OCI-LY7 (cell line): ENCODE data around the gene EPB41. TPM values are rescaled to one million over a fixed set of nuclear protein-coding genes. Genes with fewer than 3 reads are reported as not detected.

Experiments
- BruUV-seq: library from RNA; stranded (reverse); fragments of 400-500 nt; replicated peaks from 2 replicates; lab custom pipeline; 2021; lab: Mats Ljungman, UMichigan
- CTCF ChIA-PET: fragments of 300-600 bp; sonication (Branson Sonifier 250); formaldehyde crosslinking; loops from one replicate; lab custom pipeline; 2022; ENCODE audit warnings: antibody characterized with exemption; ENCODE audit not compliant: unreplicated experiment; lab: Charles Lee
- POLR2A ChIA-PET: fragments of 300-600 bp; sonication (Branson Sonifier 250); formaldehyde crosslinking; loops from one replicate; lab custom pipeline; 2022; ENCODE audit warnings: antibody characterized with exemption; lab: Charles Lee
- DNase-seq: peaks from one replicate; pipeline ENCODE4 v3.0.0-alpha.2; 2015; ENCODE audit warnings: low spot score
- H2AFZ ChIP-seq: fragments of 200-600 bp; sonication (generic), shearing (Covaris generic); 2 replicates; pipeline ENCODE4 v1.6.1; 2014; ENCODE audit warnings: mild to moderate bottlenecking, antibody characterized with exemption, low read length, moderate library complexity
- H3K27ac ChIP-seq: fragments of 200-600 bp; sonication (generic); 2 replicates; pipeline ENCODE4 v1.5.1; 2014; ENCODE audit warnings: mixed run types, low read depth, mild to moderate bottlenecking, moderate library complexity, low read length, inconsistent platforms; ENCODE audit not compliant: poor library complexity, severe bottlenecking
- H3K36me3 ChIP-seq: fragments of 200-600 bp; sonication (generic); 2 replicates; pipeline ENCODE4 v1.6.1; 2014; ENCODE audit warnings: mild to moderate bottlenecking, antibody characterized with exemption, low read length, moderate library complexity, mixed read lengths; ENCODE audit not compliant: insufficient read depth
- H3K4me1 ChIP-seq: fragments of 200-600 bp; sonication (generic); 2 replicates; pipeline ENCODE4 v1.5.1; 2014; ENCODE audit warnings: mild to moderate bottlenecking, low read length; ENCODE audit not compliant: insufficient read depth, poor library complexity, severe bottlenecking
- H3K4me2 ChIP-seq: fragments of 200-600 bp; sonication (generic); 2 replicates; pipeline ENCODE4 v1.6.1; 2014; ENCODE audit warnings: mild to moderate bottlenecking, low read length
- H3K4me3 ChIP-seq: fragments of 200-600 bp; sonication (generic); 2 replicates; pipeline ENCODE4 v1.5.1; 2014; ENCODE audit warnings: mild to moderate bottlenecking, low read depth, low read length; ENCODE audit not compliant: poor library complexity, severe bottlenecking
- H3K79me2 ChIP-seq: fragments of 200-600 bp; sonication (generic); 2 replicates; pipeline ENCODE4 v1.6.1; 2016; ENCODE audit warnings: low read depth, mild to moderate bottlenecking, low read length, moderate library complexity, mixed read lengths; ENCODE audit not compliant: insufficient read depth
- H3K9me2 ChIP-seq: fragments of 200-600 bp; sonication (generic); 2 replicates; pipeline ENCODE4 v1.6.1; 2016; ENCODE audit warnings: mild to moderate bottlenecking, low read length, mixed read lengths; ENCODE audit not compliant: insufficient read depth
- H3K9me3 ChIP-seq: fragments of 200-600 bp; sonication (generic); 2 replicates; pipeline ENCODE4 v1.6.1; 2014; ENCODE audit warnings: mild to moderate bottlenecking, mixed run types, low read length, mixed read lengths
- H4K20me1 ChIP-seq: fragments of 200-600 bp; sonication (generic); 2 replicates; pipeline ENCODE4 v1.6.1; 2014; ENCODE audit warnings: mild to moderate bottlenecking, antibody characterized with exemption, low read length, moderate library complexity, mixed read lengths; ENCODE audit not compliant: insufficient read depth
- EZH2phosphoT487 ChIP-seq: fragments of 200-600 bp; sonication (generic); IDR thresholded peaks from 2 replicates; pipeline ENCODE4 v1.6.1; 2018; ENCODE audit warnings: low read depth, borderline replicate concordance, mild to moderate bottlenecking, mixed run types, antibody characterized with exemption, low read length, moderate library complexity, mixed read lengths
- intact Hi-C: fragments of 100-400 bp; cut with micrococcal nuclease; formaldehyde crosslinking; loops from one replicate; pipeline ENCODE4 v1.10.0; 2022; ENCODE audit not compliant: unreplicated experiment
- total RNA-seq, 2 experiments: library from RNA; depleted of rRNA in 1 of 2; stranded (reverse); fragments of >200 nt in 1 of 2; shearing (Covaris generic) in 1 of 2; gene quantifications; 2 replicates each; pipeline ENCODE4 v1.2.3, GENCODE V29; 2014 to 2022
- TF ChIP-seq, protein P1 (sequence below): fragments of 200-600 bp; sonication (generic); conservative IDR thresholded peaks from 2 replicates; pipeline ENCODE4 v1.5.1; 2014; ENCODE audit warnings: mild to moderate bottlenecking, antibody characterized with exemption, low read length, moderate library complexity, mixed read lengths

Gene EPB41
- total RNA-seq, 2 experiments from 2014 or later, result 102 to 103 TPM

DNA sequence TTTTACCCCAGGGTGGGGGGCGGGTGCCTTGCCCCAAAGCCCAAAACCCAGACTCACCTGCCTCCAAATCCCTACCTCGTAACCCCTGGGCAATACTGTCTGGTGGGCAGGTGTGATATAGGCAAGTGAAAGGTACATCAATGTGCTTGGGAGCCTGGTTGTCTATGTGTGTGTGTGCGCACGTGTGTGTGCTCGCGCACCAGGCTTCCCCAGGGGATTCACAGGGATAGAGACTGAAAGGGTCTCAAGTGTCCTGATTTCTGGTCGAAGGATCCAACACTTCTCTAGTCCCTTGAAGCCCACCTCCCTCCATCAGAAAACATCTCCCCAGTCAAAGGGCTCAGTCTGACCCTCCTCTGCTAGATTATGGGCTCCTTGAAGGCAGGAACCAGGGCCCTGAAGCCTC, 28.9 kb upstream of the EPB41 start:
- peak overlapping the region; percentile 64 for H3K4me2 ChIP-seq
- intact Hi-C loops, result no loop called here
- H3K9me3 ChIP-seq, result no peaks in the 10 kb centered on the region
- TF ChIP-seq EZH2phosphoT487, result no peak
- TF ChIP-seq, protein P1, sequence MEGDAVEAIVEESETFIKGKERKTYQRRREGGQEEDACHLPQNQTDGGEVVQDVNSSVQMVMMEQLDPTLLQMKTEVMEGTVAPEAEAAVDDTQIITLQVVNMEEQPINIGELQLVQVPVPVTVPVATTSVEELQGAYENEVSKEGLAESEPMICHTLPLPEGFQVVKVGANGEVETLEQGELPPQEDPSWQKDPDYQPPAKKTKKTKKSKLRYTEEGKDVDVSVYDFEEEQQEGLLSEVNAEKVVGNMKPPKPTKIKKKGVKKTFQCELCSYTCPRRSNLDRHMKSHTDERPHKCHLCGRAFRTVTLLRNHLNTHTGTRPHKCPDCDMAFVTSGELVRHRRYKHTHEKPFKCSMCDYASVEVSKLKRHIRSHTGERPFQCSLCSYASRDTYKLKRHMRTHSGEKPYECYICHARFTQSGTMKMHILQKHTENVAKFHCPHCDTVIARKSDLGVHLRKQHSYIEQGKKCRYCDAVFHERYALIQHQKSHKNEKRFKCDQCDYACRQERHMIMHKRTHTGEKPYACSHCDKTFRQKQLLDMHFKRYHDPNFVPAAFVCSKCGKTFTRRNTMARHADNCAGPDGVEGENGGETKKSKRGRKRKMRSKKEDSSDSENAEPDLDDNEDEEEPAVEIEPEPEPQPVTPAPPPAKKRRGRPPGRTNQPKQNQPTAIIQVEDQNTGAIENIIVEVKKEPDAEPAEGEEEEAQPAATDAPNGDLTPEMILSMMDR, result no peak
- DNase-seq, result no peak
- ChIA-PET POLR2A (interaction anchor here (0.6 to 1.6 kb wide), 3 partner anchors 28 to 159 kb away, joined by 3 to 5 read pairs (median 4); partner anchors contain the start of gene EPB41), CTCF (interaction anchor here (0.6 to 1.5 kb wide), 5 partner anchors 65 to 690 kb away, joined by 3 to 5 read pairs (median 4); partner anchors contain the start of gene TAF12)
- no peaks in the 10 kb centered on the region for H4K20me1 ChIP-seq
- no peaks in the 10 kb centered on the region for H3K36me3 ChIP-seq
- H3K27ac ChIP-seq, result peak overlapping the region; percentile 67
- H2AFZ ChIP-seq, result peak overlapping the region; percentile 82; the same call in 1 of the 2 replicates
- no peaks in the 10 kb centered on the region for H3K9me2 ChIP-seq
- H3K4me1 ChIP-seq, result peaks cover 56% of the 10 kb centered on the region
- BruUV-seq, result no TSS peak
- H3K4me3 ChIP-seq, result no peak overlapping the region
- H3K79me2 ChIP-seq, result peaks cover 5% of the 10 kb centered on the region; the same call in 1 of the 2 replicates

DNA sequence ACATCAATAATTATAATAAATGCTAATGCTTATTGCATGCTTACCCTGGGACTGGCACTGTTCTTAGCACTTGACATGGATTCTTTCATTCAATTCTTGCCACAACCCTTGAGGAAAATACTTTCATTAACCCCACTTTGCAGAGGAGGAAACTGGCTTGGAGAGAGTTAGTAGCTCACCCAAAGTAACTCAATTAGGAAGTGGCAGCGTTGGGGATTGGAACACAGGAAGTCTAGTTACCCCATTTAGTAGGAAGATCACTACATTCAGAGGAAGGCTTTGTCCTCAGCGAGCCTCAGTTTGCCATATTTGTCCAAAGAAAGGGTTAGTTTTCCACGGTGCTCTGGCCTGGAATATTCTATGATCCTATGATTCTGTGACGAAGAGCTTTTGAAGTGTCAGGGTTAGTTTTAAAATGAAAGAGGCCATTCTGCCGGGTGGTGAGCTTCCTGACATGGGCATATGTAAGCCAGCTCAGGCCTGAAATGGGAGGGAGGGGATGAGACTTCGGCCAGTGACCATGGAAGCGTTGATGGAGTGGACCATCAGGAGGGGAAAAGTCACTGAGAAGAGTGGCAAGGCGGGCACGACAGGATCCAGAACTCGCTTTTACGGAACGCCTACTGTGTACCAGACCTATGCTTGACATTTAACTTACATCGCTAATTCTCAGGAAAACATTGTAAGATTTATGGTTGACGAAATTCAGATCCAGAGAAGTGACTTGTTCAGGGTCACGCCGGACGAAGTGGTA, 28.2 kb upstream of the EPB41 start:
- peak overlapping the region; percentile 82; the same call in 1 of the 2 replicates for H2AFZ ChIP-seq
- H4K20me1 ChIP-seq, result no peaks in the 10 kb centered on the region
- H3K36me3 ChIP-seq, result no peaks in the 10 kb centered on the region
- H3K4me1 ChIP-seq, result peaks cover 56% of the 10 kb centered on the region
- TF ChIP-seq EZH2phosphoT487, result no peak
- TF ChIP-seq, protein P1, result no peak
- ChIA-PET POLR2A (no interaction called here), CTCF (no interaction called here)
- H3K9me3 ChIP-seq, result no peaks in the 10 kb centered on the region
- H3K4me3 ChIP-seq, result peak overlapping the region; percentile 92
- DNase-seq, result peak; percentile 10
- peaks cover 5% of the 10 kb centered on the region; the same call in 1 of the 2 replicates for H3K79me2 ChIP-seq
- H3K27ac ChIP-seq, result peak overlapping the region; percentile 67
- H3K4me2 ChIP-seq, result peak overlapping the region; percentile 84
- intact Hi-C loops, result no loop called here
- H3K9me2 ChIP-seq, result no peaks in the 10 kb centered on the region
- BruUV-seq, result no TSS peak
